Chondrocyte (in vitro differentiated cells): ENCODE data around the gene AMIGO1. TPM values are rescaled to one million over a fixed set of nuclear protein-coding genes. Genes with fewer than 3 reads are reported as not detected.

ENCODE experiments used
- DNase-seq: peaks from one replicate; pipeline ENCODE4 v3.0.0; 2021; ENCODE audit warnings: mixed read lengths, low spot score
- H3K27ac Mint-ChIP-seq: one replicate; pipeline ENCODE4 v1.8.0; 2021; ENCODE audit warnings: mild to moderate bottlenecking, moderate library complexity, mixed read lengths; ENCODE audit not compliant: unreplicated experiment
- H3K27me3 Mint-ChIP-seq: 2 replicates; pipeline ENCODE4 v1.8.0; 2021; ENCODE audit warnings: low read depth, mixed read lengths
- H3K36me3 Mint-ChIP-seq: 2 replicates; pipeline ENCODE4 v1.8.0; 2021; ENCODE audit warnings: low read depth, mixed read lengths
- H3K4me1 Mint-ChIP-seq: 2 replicates; pipeline ENCODE4 v1.8.0; 2021; ENCODE audit warnings: low read depth, mild to moderate bottlenecking, mixed read lengths
- H3K4me3 Mint-ChIP-seq: one replicate; pipeline ENCODE4 v1.8.0; 2021; ENCODE audit warnings: mild to moderate bottlenecking, moderate library complexity, mixed read lengths; ENCODE audit not compliant: unreplicated experiment
- H3K9me3 Mint-ChIP-seq: 2 replicates; pipeline ENCODE4 v1.8.0; 2021; ENCODE audit warnings: low read depth, mixed read lengths
- total RNA-seq: library from RNA; stranded (reverse); gene quantifications from 3 replicates; pipeline ENCODE4 v1.2.1, GENCODE V29; 2021
- TF ChIP-seq, protein P1 (sequence below): fragments of 200-600 bp; sonication (generic); IDR thresholded peaks from 2 replicates; pipeline ENCODE4 v1.5.0; 2021; ENCODE audit warnings: antibody characterized with exemption, mild to moderate bottlenecking, moderate library complexity

The AMIGO1 gene
- total RNA-seq, 1 donor from 2014 or later = 4.6 TPM

DNA sequence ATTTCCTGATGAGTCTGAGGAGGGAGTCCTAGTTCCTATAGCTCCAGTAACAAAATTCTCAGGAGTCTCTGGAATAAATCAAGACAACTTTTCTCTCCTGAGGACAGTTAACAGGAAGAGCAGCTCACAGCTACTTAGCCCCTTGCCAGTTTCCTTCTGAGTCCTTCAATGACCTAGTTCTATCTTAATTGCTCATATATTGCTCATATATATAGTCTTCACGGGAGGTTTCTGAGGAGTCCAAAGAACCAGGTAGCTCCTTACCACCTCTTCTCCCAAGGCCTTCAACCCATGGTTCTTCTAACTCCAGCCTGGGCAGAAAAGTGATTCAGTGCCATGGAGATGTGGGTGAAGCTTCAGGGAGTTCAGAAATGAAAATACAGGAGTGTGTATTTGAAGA is 4.6 kb downstream of the AMIGO1 start:
- no peak overlapping the region for H3K27ac Mint-ChIP-seq
- no peak for DNase-seq
- TF ChIP-seq, protein P1, sequence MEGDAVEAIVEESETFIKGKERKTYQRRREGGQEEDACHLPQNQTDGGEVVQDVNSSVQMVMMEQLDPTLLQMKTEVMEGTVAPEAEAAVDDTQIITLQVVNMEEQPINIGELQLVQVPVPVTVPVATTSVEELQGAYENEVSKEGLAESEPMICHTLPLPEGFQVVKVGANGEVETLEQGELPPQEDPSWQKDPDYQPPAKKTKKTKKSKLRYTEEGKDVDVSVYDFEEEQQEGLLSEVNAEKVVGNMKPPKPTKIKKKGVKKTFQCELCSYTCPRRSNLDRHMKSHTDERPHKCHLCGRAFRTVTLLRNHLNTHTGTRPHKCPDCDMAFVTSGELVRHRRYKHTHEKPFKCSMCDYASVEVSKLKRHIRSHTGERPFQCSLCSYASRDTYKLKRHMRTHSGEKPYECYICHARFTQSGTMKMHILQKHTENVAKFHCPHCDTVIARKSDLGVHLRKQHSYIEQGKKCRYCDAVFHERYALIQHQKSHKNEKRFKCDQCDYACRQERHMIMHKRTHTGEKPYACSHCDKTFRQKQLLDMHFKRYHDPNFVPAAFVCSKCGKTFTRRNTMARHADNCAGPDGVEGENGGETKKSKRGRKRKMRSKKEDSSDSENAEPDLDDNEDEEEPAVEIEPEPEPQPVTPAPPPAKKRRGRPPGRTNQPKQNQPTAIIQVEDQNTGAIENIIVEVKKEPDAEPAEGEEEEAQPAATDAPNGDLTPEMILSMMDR = no peak
- H3K9me3 Mint-ChIP-seq = no peaks in the 10 kb centered on the region
- H3K4me3 Mint-ChIP-seq = no peak overlapping the region
- H3K4me1 Mint-ChIP-seq = peaks cover 44% of the 10 kb centered on the region
- no peaks in the 10 kb centered on the region for H3K36me3 Mint-ChIP-seq
- H3K27me3 Mint-ChIP-seq = no peaks in the 10 kb centered on the region

DNA sequence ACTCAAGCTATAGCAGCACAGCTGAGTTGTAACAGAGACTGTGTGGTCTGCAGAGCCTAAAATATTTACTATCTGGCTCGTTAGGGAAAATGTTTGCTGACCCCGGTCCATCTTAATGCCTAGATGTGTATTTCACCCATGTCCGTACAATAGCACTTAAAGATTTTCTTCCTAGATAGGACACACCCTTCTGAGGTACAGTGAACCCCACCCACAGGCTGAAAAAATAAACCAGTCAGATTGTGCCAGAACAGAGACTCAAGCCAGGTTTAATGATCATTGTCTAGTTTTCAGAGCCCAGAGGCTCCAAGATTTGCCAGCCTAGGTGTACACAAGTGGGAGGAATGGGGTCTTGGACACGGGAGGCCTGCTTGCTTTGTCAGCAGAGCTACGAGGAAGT is 5.6 kb downstream of the AMIGO1 start:
- Mint-ChIP-seq H3K36me3 (no peaks in the 10 kb centered on the region), H3K27me3 (no peaks in the 10 kb centered on the region), H3K27ac (no peak overlapping the region), H3K4me1 (peaks cover 48% of the 10 kb centered on the region), H3K9me3 (no peaks in the 10 kb centered on the region), H3K4me3 (no peak overlapping the region)
- no peak for DNase-seq
- TF ChIP-seq, protein P1 = no peak

GRCh38 chr1:109502364-109502851 is 7.1 kb downstream of the AMIGO1 start:
- TF ChIP-seq, protein P1 = no peak
- H3K4me3 Mint-ChIP-seq = no peak overlapping the region
- H3K36me3 Mint-ChIP-seq = no peaks in the 10 kb centered on the region
- no peaks in the 10 kb centered on the region for H3K9me3 Mint-ChIP-seq
- H3K27me3 Mint-ChIP-seq = no peaks in the 10 kb centered on the region
- peaks cover 43% of the 10 kb centered on the region for H3K4me1 Mint-ChIP-seq
- H3K27ac Mint-ChIP-seq = no peak overlapping the region
- DNase-seq = no peak

DNA sequence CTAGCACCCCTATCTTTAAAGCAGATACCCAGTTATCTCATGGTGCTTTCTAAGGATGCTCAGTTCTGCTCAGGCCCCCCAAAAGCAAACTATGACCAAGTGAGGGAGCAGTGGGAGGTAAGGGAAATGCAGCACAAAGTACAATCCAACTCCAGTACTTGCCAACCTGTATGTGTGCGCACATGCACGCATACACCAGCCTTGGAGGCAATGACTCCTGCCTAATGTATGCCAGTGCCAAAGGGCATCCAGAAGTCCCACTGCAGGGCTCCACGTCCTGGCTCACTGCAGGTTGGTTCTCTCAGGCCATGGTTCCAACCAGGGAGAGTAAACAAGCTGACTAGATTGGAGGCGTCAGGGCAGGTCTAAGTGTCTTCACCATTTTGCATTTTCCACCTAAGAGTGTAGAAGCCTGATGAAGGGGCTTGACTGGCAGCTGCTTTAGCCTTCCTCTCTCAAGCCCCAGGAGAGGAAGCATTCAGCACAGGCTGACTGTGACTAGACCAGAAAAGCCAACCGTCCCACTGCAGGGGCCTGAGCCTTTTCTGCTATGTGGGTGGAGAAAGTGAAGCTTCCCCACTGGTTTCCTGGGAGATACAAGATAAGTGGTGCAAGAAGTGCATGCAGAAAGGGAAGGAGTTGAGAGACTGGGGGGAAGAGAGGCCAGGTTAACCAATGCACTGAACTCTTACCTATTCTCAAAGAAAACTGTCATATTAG is 7.7 kb downstream of the AMIGO1 start:
- Mint-ChIP-seq H3K36me3 (no peaks in the 10 kb centered on the region), H3K27me3 (no peaks in the 10 kb centered on the region), H3K9me3 (no peaks in the 10 kb centered on the region), H3K4me3 (no peak overlapping the region), H3K27ac (no peak overlapping the region), H3K4me1 (peaks cover 43% of the 10 kb centered on the region)
- no peak for DNase-seq
- TF ChIP-seq, protein P1 = no peak

GRCh38 chr1:109500941-109501381 is 8.6 kb downstream of the AMIGO1 start:
- Mint-ChIP-seq H3K36me3 (peaks cover 2% of the 10 kb centered on the region), H3K4me3 (no peak overlapping the region), H3K27me3 (no peaks in the 10 kb centered on the region), H3K9me3 (no peaks in the 10 kb centered on the region), H3K27ac (peak overlapping the region; percentile 80), H3K4me1 (peaks cover 43% of the 10 kb centered on the region)
- DNase-seq = no peak
- TF ChIP-seq, protein P1 = no peak
